K562 (cell line): Measurements from ENCODE around the gene HOXC11. TPM values are rescaled to one million over a fixed set of nuclear protein-coding genes. Genes with fewer than 3 reads are reported as not detected.

Source experiments
- ATAC-seq: fragments of 200-7000 bp; cut with Tn5 transposase; 3 replicates; pipeline ENCODE4 v1.9.1; 2020; ENCODE audit warnings: moderate library complexity
- BruUV-seq: library from RNA; stranded (reverse); fragments of 400-500 nt; replicated peaks from 2 replicates; lab custom pipeline; 2021; lab: Mats Ljungman, UMichigan
- CTCF ChIA-PET: fragments of 300-600 bp; formaldehyde crosslinking; extraction: SDS; loops from one replicate; lab custom pipeline; 2021; ENCODE audit warnings: low intra/inter-chr PET ratio; lab: Yijun Ruan, JAX
- POLR2A ChIA-PET: fragments of 300-600, 350-650 bp; sonication (Branson Sonifier 250); formaldehyde crosslinking; extraction: SDS; loops from one replicate; lab custom pipeline; 2021; ENCODE audit warnings: antibody characterized with exemption, inconsistent platforms; lab: Yijun Ruan, JAX
- DNase-seq, 4 experiments: peaks; one replicate each; pipeline versions ENCODE4 v3.0.0 to v3.0.0-alpha.2; 2011 to 2018; ENCODE audit warnings: low spot score in 3 of 4, mixed read lengths in 3 of 4; ENCODE audit errors: extremely low read depth in 1 of 4
- FAIRE-seq: peaks from 2 replicates; lab custom pipeline; 2011; peaks lifted over from hg19 to GRCh38; lab: Jason Lieb, UNC
- H2AFZ ChIP-seq: 2 replicates; pipeline ENCODE4 v1.6.0; 2011; ENCODE audit warnings: low read depth, low read length, control low read depth, inconsistent platforms
- H3K27ac ChIP-seq: fragments of 200-600 bp; 3 replicates; pipeline ENCODE4 v1.8.0; 2011; ENCODE audit warnings: low read depth, mild to moderate bottlenecking, control low read depth, inconsistent platforms, low read length, moderate library complexity, mixed read lengths; ENCODE audit errors: extremely low read depth
- H3K27me3 ChIP-seq, 2 experiments: fragments of 300-600 bp in 1 of 2; 2 replicates in 1 of 2; 3 replicates in 1 of 2; pipeline versions ENCODE4 v1.6.0 to v1.8.0; 2011; ENCODE audit warnings: inconsistent platforms in 2 of 2, low read length in 2 of 2, mild to moderate bottlenecking in 1 of 2, mixed read lengths in 1 of 2, moderate library complexity in 1 of 2; ENCODE audit not compliant: control insufficient read depth in 2 of 2, insufficient read depth in 2 of 2
- H3K36me3 ChIP-seq: fragments of 300-600 bp; 3 replicates; pipeline ENCODE4 v1.8.0; 2011; ENCODE audit warnings: mild to moderate bottlenecking, low read length, inconsistent platforms; ENCODE audit not compliant: control insufficient read depth, insufficient read depth
- H3K4me1 ChIP-seq, 2 experiments: fragments of 200-600 bp in 1 of 2; replicated peaks in 1 of 2; 2 replicates in 1 of 2; 3 replicates in 1 of 2; pipeline versions ENCODE4 v1.5.1 to v1.8.0; 2011; ENCODE audit warnings: inconsistent platforms in 2 of 2, low read length in 2 of 2, mild to moderate bottlenecking in 1 of 2, mixed read lengths in 1 of 2, moderate library complexity in 1 of 2; ENCODE audit not compliant: control insufficient read depth in 2 of 2, insufficient read depth in 2 of 2
- H3K4me2 ChIP-seq: 2 replicates; pipeline ENCODE4 v1.6.1; 2011; ENCODE audit warnings: low read length, control low read depth, inconsistent platforms, mixed read lengths; ENCODE audit not compliant: insufficient read depth
- H3K4me3 ChIP-seq: fragments of 200-600 bp; sonication (generic), shearing (Covaris generic); 2 replicates; pipeline ENCODE4 v1.5.1; 2016; ENCODE audit warnings: control low read depth, inconsistent platforms
- H3K79me2 ChIP-seq: fragments of 200-600 bp; 3 replicates; pipeline ENCODE4 v1.8.0; 2011; ENCODE audit warnings: low read length, inconsistent platforms; ENCODE audit not compliant: control insufficient read depth, insufficient read depth
- H3K9ac ChIP-seq, 2 experiments: 2 replicates each; pipeline versions ENCODE4 v1.6.0 to v1.6.1; 2011; ENCODE audit warnings: low read depth in 2 of 2, low read length in 2 of 2, control low read depth in 1 of 2, inconsistent platforms in 1 of 2, mild to moderate bottlenecking in 1 of 2, mixed read lengths in 1 of 2; ENCODE audit not compliant: insufficient read depth in 1 of 2
- H3K9me1 ChIP-seq: one replicate; pipeline ENCODE4 v1.6.0; 2011; ENCODE audit warnings: inconsistent platforms, mild to moderate bottlenecking, low read length, moderate library complexity; ENCODE audit not compliant: control insufficient read depth, insufficient read depth
- H3K9me3 ChIP-seq: replicated peaks from 2 replicates; pipeline ENCODE4 v1.5.1; 2011; ENCODE audit warnings: low read depth, low read length, inconsistent platforms; ENCODE audit not compliant: control insufficient read depth, insufficient read depth
- H4K20me1 ChIP-seq: replicated peaks from 2 replicates; pipeline ENCODE4 v1.6.1; 2011; ENCODE audit warnings: low read length, inconsistent platforms, mixed read lengths; ENCODE audit not compliant: control insufficient read depth, insufficient read depth
- ARID2 ChIP-seq: fragments of 450-650 bp; IDR thresholded peaks from 2 replicates; pipeline ENCODE4 v1.6.1; 2017; ENCODE audit warnings: antibody characterized with exemption, mild to moderate bottlenecking
- BRD4 ChIP-seq: fragments of 200-600 bp; sonication (generic); IDR thresholded peaks from 2 replicates; pipeline ENCODE4 v1.6.1; 2017; ENCODE audit warnings: inconsistent platforms
- CHD2 ChIP-seq: IDR thresholded peaks from 2 replicates; pipeline ENCODE4 v1.6.1; 2011; ENCODE audit warnings: low read depth, low read length
- FOXK2 ChIP-seq, 2 experiments: fragments of 450-650 bp; IDR thresholded peaks in 1 of 2; conservative IDR thresholded peaks in 1 of 2; 2 replicates each; pipeline ENCODE4 v1.6.1; 2016; ENCODE audit warnings: low read depth in 2 of 2, mild to moderate bottlenecking in 1 of 2
- HDGF ChIP-seq: fragments of 450-650 bp; IDR thresholded peaks from 2 replicates; pipeline ENCODE4 v1.6.1; 2016
- HNRNPL ChIP-seq: fragments of 200-400 bp; formaldehyde crosslinking; IDR thresholded peaks from 2 replicates; pipeline ENCODE4 v1.6.1; 2017; ENCODE audit warnings: low read depth, mild to moderate bottlenecking, low read length
- LEF1 ChIP-seq: fragments of 450-650 bp; IDR thresholded peaks from 2 replicates; pipeline ENCODE4 v1.6.1; 2016; ENCODE audit warnings: mild to moderate bottlenecking
- MTA3 ChIP-seq: fragments of 450-650 bp; formaldehyde crosslinking; IDR thresholded peaks from 2 replicates; pipeline ENCODE4 v1.6.1; 2017; ENCODE audit warnings: mild to moderate bottlenecking, borderline replicate concordance
- NEUROD1 ChIP-seq: fragments of 150-350 bp; IDR thresholded peaks from 2 replicates; pipeline ENCODE4 v1.6.1; 2014; ENCODE audit warnings: borderline replicate concordance, low read length, low read depth; ENCODE audit not compliant: partially characterized antibody
- POLR2A ChIP-seq: fragments of 450-650 bp; conservative IDR thresholded peaks from 2 replicates; pipeline ENCODE4 v1.6.1; 2016
- PTBP1 ChIP-seq: fragments of 200-400 bp; formaldehyde crosslinking; IDR thresholded peaks from 2 replicates; pipeline ENCODE4 v1.6.1; 2017; ENCODE audit warnings: low read depth, low read length
- SMARCA4 ChIP-seq: fragments of 450-650 bp; IDR thresholded peaks from 2 replicates; pipeline ENCODE4 v1.6.1; 2016
- SMARCE1 ChIP-seq: fragments of 450-650 bp; IDR thresholded peaks from 2 replicates; pipeline ENCODE4 v1.7.1; 2016; ENCODE audit warnings: mild to moderate bottlenecking
- SPI1 ChIP-seq: IDR thresholded peaks from 2 replicates; pipeline ENCODE4 v1.6.1; 2011; ENCODE audit warnings: low read depth, low read length, control low read depth, borderline replicate concordance
- TSC22D4 ChIP-seq: fragments of 450-650 bp; IDR thresholded peaks from 2 replicates; pipeline ENCODE4 v1.6.1; 2016; ENCODE audit warnings: missing genetic modification characterization, missing biosample characterization, control low read depth
- WGBS: fragments of 100-300 bp; shearing (Covaris generic); methylation state at CpG from one replicate; pipeline ENCODE4 v1.1.6; 2016; ENCODE audit warnings: low coverage, mixed read lengths; ENCODE audit not compliant: insufficient coverage; ENCODE audit errors: missing lambda C conversion rate; 5-methylcytosine and 5-hydroxymethylcytosine counted together
- in situ Hi-C: fragments of 300-500 bp; cut with MboI; formaldehyde crosslinking; loops from 4 replicates; pipeline ENCODE4 v1.15.0; 2018; ENCODE audit warnings: inconsistent platforms, mixed read lengths
- intact Hi-C: fragments of 100-400 bp; cut with micrococcal nuclease; formaldehyde crosslinking; loops from 2 replicates; pipeline ENCODE4 v1.14.2; 2022
- polyA plus RNA-seq, 8 experiments: library from polyadenylated mRNA; depleted of rRNA in 4 of 8; stranded (reverse) in 5 of 8; unstranded in 3 of 8; fragments of >200 nt; fragmentation: Nextera tagmentation in 2 of 8; fragmentation: Illumina TruSeq in 1 of 8; extraction: Ambion mirVana in 2 of 8; extraction: Trizol in 1 of 8; gene quantifications; 2 replicates each; pipeline versions ENCODE4 v1.2.1 to v1.2.3, GENCODE V29; 2011 to 2014; ENCODE audit warnings: inconsistent platforms in 1 of 8, missing spikeins in 1 of 8
- total RNA-seq, 7 experiments: library from RNA; depleted of rRNA in 6 of 7; stranded (reverse); fragments of >200 nt in 6 of 7; fragmentation: Illumina TruSeq in 2 of 7; extraction: Trizol in 2 of 7; gene quantifications; 2 replicates each; pipeline versions ENCODE4 v1.2.1 to v1.2.3, GENCODE V29; 2011 to 2021; ENCODE audit warnings: low replicate concordance in 1 of 7
- TF ChIP-seq, protein P1 (sequence below): fragments of 450-650 bp; IDR thresholded peaks from 2 replicates; pipeline ENCODE4 v1.7.0; 2016; ENCODE audit warnings: borderline replicate concordance
- TF ChIP-seq, protein P2 (sequence below), 3 experiments: fragments of 200-800 bp in 1 of 3; sonication (Bioruptor generic) in 1 of 3; sonication (generic) in 1 of 3; formaldehyde crosslinking in 1 of 3; IDR thresholded peaks; 2 replicates each; pipeline versions ENCODE4 v1.6.1 to v1.8.0; 2016 to 2022; ENCODE audit warnings: mild to moderate bottlenecking in 2 of 3, missing compliant biosample characterization in 2 of 3, missing genetic modification characterization in 2 of 3, missing genetic modification reagents in 1 of 3

Gene HOXC11
- total and polyA plus RNA-seq, 9 of the 15 experiments (the other 6 are each of a cell fraction or from before 2014, with no cell fraction given) = not detected

GRCh38 chr12:54010053-54010971 is 37.4 kb downstream of the HOXC11 start (continued):
- TF ChIP-seq, protein P1, sequence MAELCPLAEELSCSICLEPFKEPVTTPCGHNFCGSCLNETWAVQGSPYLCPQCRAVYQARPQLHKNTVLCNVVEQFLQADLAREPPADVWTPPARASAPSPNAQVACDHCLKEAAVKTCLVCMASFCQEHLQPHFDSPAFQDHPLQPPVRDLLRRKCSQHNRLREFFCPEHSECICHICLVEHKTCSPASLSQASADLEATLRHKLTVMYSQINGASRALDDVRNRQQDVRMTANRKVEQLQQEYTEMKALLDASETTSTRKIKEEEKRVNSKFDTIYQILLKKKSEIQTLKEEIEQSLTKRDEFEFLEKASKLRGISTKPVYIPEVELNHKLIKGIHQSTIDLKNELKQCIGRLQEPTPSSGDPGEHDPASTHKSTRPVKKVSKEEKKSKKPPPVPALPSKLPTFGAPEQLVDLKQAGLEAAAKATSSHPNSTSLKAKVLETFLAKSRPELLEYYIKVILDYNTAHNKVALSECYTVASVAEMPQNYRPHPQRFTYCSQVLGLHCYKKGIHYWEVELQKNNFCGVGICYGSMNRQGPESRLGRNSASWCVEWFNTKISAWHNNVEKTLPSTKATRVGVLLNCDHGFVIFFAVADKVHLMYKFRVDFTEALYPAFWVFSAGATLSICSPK = no peak

- ChIA-PET POLR2A (interaction anchor here (0.7 to 0.9 kb wide), 3 partner anchors 13 to 270 kb away, joined by 3 to 4 read pairs (median 3); no protein-coding TSS in a partner anchor), CTCF (interaction anchor here (0.9 kb wide), 1 partner anchor 191 kb away, joined by 3 read pairs; no protein-coding TSS in a partner anchor)
- peak overlapping the region; percentile 59 for H3K27ac ChIP-seq
- H3K36me3 ChIP-seq = no peaks in the 10 kb centered on the region
- H3K79me2 ChIP-seq = no peaks in the 10 kb centered on the region; the same call in 2 of the 3 replicates
- H3K9ac ChIP-seq = peak overlapping the region; percentile 68 to 85; a peak in 3 of 4 replicates
- WGBS = 13% methylated on average over 17 of the region's 17 CpGs
- H3K4me3 ChIP-seq = peak overlapping the region; percentile 12
- H4K20me1 ChIP-seq = no peaks in the 10 kb centered on the region; the same call in 1 of the 2 replicates
- FAIRE-seq (peak; percentile 81), ATAC-seq (peak; percentile 20), DNase-seq (peak in 1 of 4 experiments; percentile 26)
- in situ Hi-C loops = no loop called here
- peak overlapping the region; percentile 68 for H3K4me2 ChIP-seq
- H2AFZ ChIP-seq = peak overlapping the region; percentile 82
- no peaks in the 10 kb centered on the region for H3K9me1 ChIP-seq
- no peaks in the 10 kb centered on the region for H3K9me3 ChIP-seq
- intact Hi-C loops = loop anchor here (10.0 kb wide), 1 partner anchor 284 kb away; no protein-coding TSS in a partner anchor
- no TSS peak for BruUV-seq
- H3K27me3 ChIP-seq = no peaks in the 10 kb centered on the region
- peaks cover 14 to 15% of the 10 kb centered on the region in 2 experiments for H3K4me1 ChIP-seq
- peak; percentile 39; the same call in 1 of the 2 replicates for TF ChIP-seq POLR2A
- TF ChIP-seq LEF1 = peak; percentile 31; the same call in 1 of the 2 replicates
- TF ChIP-seq BRD4 = 0 out of 2 replicates have a peak, but pooled peaks have one; percentile 44
- TF ChIP-seq SMARCE1 = 0 out of 2 replicates have a peak, but pooled peaks have one; percentile 29
- TF ChIP-seq FOXK2 (conservative IDR thresholded peaks at IDR 0.05 in 1 of 2, IDR thresholded peaks at IDR 0.05 in 1 of 2; ENCODE audit: low read depth in 2 of 2) = peak in 1 of 2 experiments; percentile 12; a peak in 1 of 4 replicates
- no peak for TF ChIP-seq CHD2
- peak; percentile 31; the same call in 1 of the 2 replicates for TF ChIP-seq SMARCA4
- no peak for TF ChIP-seq NEUROD1
- TF ChIP-seq SPI1 = peak; percentile 50; the same call in 1 of the 2 replicates
- peak; percentile 4; the same call in 1 of the 2 replicates for TF ChIP-seq TSC22D4 (tag)
- TF ChIP-seq PTBP1 = no peak
- no peak for TF ChIP-seq HDGF
- 0 out of 2 replicates have a peak, but pooled peaks have one; percentile 17 for TF ChIP-seq ARID2
- no peak for TF ChIP-seq MTA3
- TF ChIP-seq HNRNPL = no peak
- TF ChIP-seq, protein P2, sequence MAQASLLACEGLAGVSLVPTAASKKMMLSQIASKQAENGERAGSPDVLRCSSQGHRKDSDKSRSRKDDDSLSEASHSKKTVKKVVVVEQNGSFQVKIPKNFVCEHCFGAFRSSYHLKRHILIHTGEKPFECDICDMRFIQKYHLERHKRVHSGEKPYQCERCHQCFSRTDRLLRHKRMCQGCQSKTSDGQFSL (CRISPR knock-in tag; IDR thresholded peaks at IDR 0.05) = peak; percentile 1; the same call in 1 of the 2 replicates
- TF ChIP-seq, protein P2 (tag; IDR thresholded peaks at IDR 0.05) = no peak
Measured at GRCh38 chr12:54010972-54011664, 38.2 kb downstream of the HOXC11 start.
